Activated CD4-positive, alpha-beta T cell treated with anti-CD3 and anti-CD28 coated beads, Interleukin-2, amount 10 ng/mL, durations not matched to agents 24 days and 14 days (primary cell): ENCODE results near the gene UPP1. TPM values are rescaled to one million over a fixed set of nuclear protein-coding genes. Genes with fewer than 3 reads are reported as not detected.
"Not testable (repeated sequence)": the region's sequence is repeated elsewhere in the genome, so short reads cannot be mapped to it uniquely, and the experiment has no call there.

ENCODE experiments used
- DNase-seq: peaks from one replicate; pipeline ENCODE4 v3.0.0; 2022
- H3K27ac Mint-ChIP-seq: one replicate; pipeline ENCODE4 v1.8.0; 2022; ENCODE audit warnings: mild to moderate bottlenecking, mixed read lengths
- H3K27me3 Mint-ChIP-seq: one replicate; pipeline ENCODE4 v1.8.0; 2022; ENCODE audit warnings: mixed read lengths
- H3K36me3 Mint-ChIP-seq: one replicate; pipeline ENCODE4 v1.8.0; 2022; ENCODE audit warnings: low read depth, mild to moderate bottlenecking, mixed read lengths
- H3K4me1 Mint-ChIP-seq: one replicate; pipeline ENCODE4 v1.8.0; 2021; ENCODE audit warnings: mixed read lengths
- H3K4me3 Mint-ChIP-seq: one replicate; pipeline ENCODE4 v1.8.0; 2022; ENCODE audit warnings: mild to moderate bottlenecking, moderate library complexity, mixed read lengths
- H3K9me3 Mint-ChIP-seq: one replicate; pipeline ENCODE4 v1.8.0; 2021; ENCODE audit warnings: mixed read lengths
- intact Hi-C: fragments of 100-400 bp; cut with micrococcal nuclease; formaldehyde crosslinking; loops from one replicate; pipeline ENCODE4 v1.15.1; 2023
- total RNA-seq: library from RNA; stranded (reverse); gene quantifications from 2 replicates; pipeline ENCODE4 v1.2.3, GENCODE V29; 2022

Gene UPP1
- total RNA-seq, 1 donor from 2014 or later: 61.5 TPM

DNA sequence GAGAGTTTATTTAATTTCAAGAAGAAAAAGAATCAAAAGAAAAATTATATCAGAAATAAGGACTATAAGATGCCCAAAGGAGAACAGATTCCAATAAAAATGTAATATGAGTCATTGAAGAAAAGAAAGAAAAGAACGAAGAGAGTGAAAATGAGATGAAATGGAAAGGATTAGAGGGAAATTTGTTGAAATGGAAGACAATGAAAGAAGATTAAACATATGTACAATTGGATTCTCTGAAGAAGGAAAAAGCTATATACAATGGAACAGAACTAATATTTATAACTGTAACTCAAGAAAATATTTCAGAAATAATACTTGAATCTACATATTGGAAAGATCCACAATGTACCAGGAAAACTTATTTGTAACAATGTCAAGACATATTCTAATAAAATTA is 25.1 kb upstream of the UPP1 start:
- peaks cover 2% of the 10 kb centered on the region for H3K36me3 Mint-ChIP-seq
- no peak overlapping the region for H3K4me3 Mint-ChIP-seq
- no peaks in the 10 kb centered on the region for H3K4me1 Mint-ChIP-seq
- peaks cover 6% of the 10 kb centered on the region for H3K27me3 Mint-ChIP-seq
- H3K9me3 Mint-ChIP-seq: peaks cover 10% of the 10 kb centered on the region
- intact Hi-C loops: no loop called here
- no peak overlapping the region for H3K27ac Mint-ChIP-seq
- no peak for DNase-seq

DNA sequence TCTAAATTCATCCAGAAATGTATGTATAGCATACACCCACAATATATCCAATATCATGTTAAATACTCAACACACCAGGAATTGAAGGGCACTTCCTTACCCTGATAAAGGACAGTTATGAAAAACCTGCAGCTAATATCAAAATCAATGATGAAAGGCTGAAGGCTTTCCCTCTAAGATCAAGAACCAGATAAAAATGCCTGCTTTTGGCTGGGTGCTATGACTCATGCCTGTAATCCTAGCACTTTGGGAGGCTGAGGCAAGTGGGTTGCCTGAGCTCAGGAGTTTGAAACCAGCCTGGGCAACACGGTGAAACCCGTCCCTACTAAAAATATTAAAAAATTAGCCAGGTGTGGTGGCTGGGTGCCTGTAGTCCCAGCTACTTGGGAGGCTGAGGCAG is 21.6 kb upstream of the UPP1 start:
- no peak overlapping the region for H3K27ac Mint-ChIP-seq
- peaks cover 15% of the 10 kb centered on the region for H3K9me3 Mint-ChIP-seq
- peaks cover 6% of the 10 kb centered on the region for H3K27me3 Mint-ChIP-seq
- H3K4me3 Mint-ChIP-seq: no peak overlapping the region
- intact Hi-C loops: no loop called here
- peaks cover 2% of the 10 kb centered on the region for H3K36me3 Mint-ChIP-seq
- no peaks in the 10 kb centered on the region for H3K4me1 Mint-ChIP-seq
- no peak for DNase-seq

DNA sequence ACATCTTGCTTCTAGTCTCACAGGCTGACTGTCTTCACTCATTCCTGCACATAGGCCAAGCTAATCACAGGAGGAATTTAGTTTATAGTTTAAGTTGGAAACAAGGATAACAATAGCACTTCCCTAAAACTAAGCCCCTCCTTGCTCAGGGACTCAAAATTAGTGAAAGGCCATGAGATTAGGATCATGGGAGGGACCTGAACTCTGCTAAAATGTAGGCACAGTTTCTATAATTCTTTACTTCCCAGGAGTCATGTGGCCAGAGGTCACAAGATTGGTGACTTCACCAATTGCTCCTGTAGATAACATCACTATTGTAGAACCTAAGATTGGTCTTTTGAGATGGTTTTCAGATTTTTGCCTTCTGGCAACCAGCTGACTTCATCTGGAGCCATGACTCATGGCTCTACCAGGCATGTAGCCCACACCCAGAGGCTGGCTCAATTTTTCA is 14.8 kb upstream of the UPP1 start:
- H3K36me3 Mint-ChIP-seq: no peaks in the 10 kb centered on the region
- H3K9me3 Mint-ChIP-seq: peaks cover 5% of the 10 kb centered on the region
- DNase-seq: no peak
- peaks cover 9% of the 10 kb centered on the region for H3K4me1 Mint-ChIP-seq
- H3K27me3 Mint-ChIP-seq: no peaks in the 10 kb centered on the region
- intact Hi-C loops: no loop called here
- no peak overlapping the region for H3K4me3 Mint-ChIP-seq
- H3K27ac Mint-ChIP-seq: no peak overlapping the region

DNA sequence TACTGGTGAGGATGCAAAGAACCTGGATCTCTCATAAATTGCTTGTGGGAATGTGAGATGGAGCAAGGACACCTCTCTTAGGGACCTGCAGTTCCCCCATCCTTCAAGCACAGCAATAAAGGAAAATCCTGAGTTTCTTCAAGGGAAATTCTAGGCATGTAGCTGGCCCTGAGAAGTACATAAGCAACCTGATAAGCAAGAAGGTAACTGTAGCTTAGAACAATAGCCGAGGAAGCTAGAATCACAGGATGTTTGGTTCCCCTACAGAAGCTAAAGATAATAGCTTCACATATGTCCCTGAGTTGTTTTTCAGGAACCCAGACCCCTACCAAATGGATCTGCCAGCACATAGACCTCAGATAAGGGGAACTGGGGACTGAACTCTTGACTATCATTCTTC is 11.6 kb upstream of the UPP1 start:
- Mint-ChIP-seq H3K4me3 (no peak overlapping the region), H3K4me1 (peaks cover 9% of the 10 kb centered on the region), H3K9me3 (no peaks in the 10 kb centered on the region), H3K27ac (no peak overlapping the region), H3K27me3 (no peaks in the 10 kb centered on the region), H3K36me3 (no peaks in the 10 kb centered on the region)
- intact Hi-C loops: no loop called here
- no peak for DNase-seq

DNA sequence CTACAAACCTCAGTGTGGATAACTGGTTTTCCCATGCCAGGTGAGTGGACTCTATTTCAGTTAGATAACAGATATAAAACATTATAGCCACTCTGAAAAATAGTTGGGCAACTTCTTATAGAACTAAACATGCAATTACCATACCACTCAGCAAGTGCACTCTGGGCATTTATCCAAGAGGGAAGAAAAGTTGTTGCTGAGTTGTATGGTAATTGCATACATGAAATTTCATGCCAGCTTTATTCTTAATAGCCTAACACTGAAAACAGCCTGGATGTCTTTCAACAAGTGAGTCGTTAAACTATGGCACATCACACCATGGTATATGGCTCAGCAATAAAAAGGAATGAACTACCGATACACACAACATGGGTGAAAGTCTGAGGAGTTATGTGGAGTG is 10.6 kb upstream of the UPP1 start:
- Mint-ChIP-seq H3K4me1 (peaks cover 17% of the 10 kb centered on the region), H3K27me3 (no peaks in the 10 kb centered on the region), H3K36me3 (no peaks in the 10 kb centered on the region), H3K9me3 (no peaks in the 10 kb centered on the region), H3K27ac (no peak overlapping the region), H3K4me3 (no peak overlapping the region)
- no peak for DNase-seq
- intact Hi-C loops: no loop called here

DNA sequence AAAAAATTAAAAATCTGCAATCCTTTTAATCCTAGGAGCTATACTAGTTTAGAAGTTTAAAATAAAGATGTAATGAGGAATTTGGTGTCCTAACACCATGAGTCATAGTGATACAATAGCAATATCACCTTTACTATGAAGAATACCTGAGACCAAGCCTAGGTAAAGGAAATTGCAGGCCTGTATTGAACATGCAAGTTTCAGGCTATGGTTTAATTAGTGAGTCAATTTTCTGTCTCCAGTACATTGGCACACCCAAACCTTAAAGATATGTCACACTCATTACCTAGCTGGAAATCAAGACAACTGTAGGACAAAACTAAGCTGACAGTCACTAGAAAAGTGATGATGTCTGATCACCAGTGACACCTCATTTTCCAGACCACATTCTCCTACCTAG is 6.7 kb upstream of the UPP1 start:
- peaks cover 41% of the 10 kb centered on the region for H3K4me1 Mint-ChIP-seq
- H3K27me3 Mint-ChIP-seq, H3K27ac Mint-ChIP-seq, intact Hi-C loops, H3K4me3 Mint-ChIP-seq, H3K9me3 Mint-ChIP-seq, DNase-seq, H3K36me3 Mint-ChIP-seq: not testable (repeated sequence)

DNA sequence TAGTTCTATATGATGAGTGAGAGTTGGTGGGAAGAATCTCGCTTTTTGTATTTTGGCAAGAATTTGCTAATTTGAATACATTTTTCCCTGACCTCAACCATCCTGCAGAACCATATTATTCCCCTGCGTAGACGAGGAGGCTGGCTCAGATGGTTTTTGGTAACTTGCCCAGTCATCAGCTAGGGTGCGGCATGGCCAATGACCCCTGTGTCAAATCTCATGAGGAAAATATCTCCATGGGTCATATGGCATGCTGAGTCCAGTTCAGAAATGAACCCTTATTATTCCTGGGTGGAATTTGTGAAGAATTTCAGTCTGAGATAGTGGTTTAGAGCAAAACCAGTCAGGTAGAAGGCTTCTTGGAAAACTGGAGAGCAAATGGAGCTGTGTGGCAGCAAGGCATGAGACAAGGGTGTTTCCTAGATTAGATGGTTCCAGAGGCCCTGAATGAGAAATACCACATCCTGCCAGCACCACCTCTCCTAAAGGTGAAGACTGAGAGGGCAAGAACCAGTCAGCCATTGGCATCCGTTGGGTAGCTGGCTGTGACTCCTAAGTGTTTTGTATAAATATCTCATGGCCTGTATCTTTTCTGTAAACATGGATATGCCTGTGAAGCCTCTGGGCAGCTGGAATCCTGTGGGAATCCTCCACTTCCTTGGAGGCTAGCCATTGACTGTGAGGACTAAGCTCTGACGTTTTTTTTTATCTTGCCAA is 5.8 kb upstream of the UPP1 start:
- Mint-ChIP-seq H3K4me3 (peak overlapping the region; percentile 37), H3K27ac (peak overlapping the region; percentile 14), H3K36me3 (peaks cover 6% of the 10 kb centered on the region), H3K9me3 (no peaks in the 10 kb centered on the region), H3K4me1 (peaks cover 47% of the 10 kb centered on the region), H3K27me3 (no peaks in the 10 kb centered on the region)
- DNase-seq: peak; percentile 75
- intact Hi-C loops: no loop called here

DNA sequence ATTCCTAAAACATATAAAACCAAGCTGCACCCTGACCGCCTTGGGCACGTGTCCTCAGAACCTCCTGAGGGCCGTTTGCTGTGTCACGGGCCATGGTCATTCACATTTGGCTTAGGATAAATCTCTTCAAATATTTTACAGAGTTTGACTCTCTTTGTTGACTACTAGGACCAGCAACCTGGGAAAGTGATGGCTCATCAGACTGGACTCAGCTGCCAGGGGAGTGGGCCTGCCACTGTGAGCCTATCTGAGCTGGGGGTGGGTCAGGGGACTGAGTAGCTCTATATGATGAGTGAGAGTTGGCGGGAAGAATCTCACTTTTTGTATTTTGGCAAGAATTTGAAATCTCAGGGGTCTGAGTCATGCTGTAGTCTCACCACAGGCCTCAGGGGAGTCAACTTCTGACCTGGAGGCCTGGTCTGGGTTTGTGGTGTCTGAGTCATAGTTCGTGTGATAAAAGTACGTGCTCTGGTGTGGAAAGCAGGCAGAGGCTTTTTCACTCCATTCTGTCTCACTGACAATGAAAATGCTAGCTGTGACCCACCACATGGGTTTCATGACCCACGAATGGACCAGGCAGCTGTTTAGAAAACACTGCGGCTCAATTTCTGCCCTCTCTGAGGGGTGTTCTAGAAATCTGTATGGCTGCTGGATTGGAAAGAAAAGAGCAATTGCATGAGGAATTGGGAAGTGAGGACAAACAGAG is 4.2 kb upstream of the UPP1 start:
- Mint-ChIP-seq H3K4me1 (peaks cover 51% of the 10 kb centered on the region), H3K27ac (peak overlapping the region; percentile 91)

DNA sequence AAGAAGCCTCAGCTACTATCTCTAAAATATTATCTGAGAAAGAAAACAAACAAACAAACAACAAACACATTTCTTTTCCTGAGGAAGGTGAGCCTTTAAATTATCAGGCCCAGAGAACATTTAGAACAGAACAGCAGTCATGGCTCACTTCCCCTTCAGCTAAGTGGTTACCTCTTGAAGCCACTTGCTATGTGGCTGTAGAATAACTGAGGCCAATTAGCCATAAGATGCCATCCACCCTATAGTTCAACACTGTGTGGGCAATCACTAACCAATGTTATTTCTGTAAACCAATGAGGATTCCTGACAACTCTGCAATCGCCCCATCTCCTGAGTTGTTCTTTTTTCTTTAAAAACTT is 3.7 kb upstream of the UPP1 start:
- H3K4me1 Mint-ChIP-seq: peaks cover 54% of the 10 kb centered on the region
- intact Hi-C loops: loop anchor here (1.0 to 5.0 kb wide), 8 partner anchors 11 to 603 kb away; partner anchors contain the start of gene C7orf57
- peaks cover 12% of the 10 kb centered on the region for H3K36me3 Mint-ChIP-seq
- peak overlapping the region; percentile 65 for H3K4me3 Mint-ChIP-seq
- DNase-seq: peak; percentile 63
- H3K27ac Mint-ChIP-seq: peak overlapping the region; percentile 91
- H3K27me3 Mint-ChIP-seq: no peaks in the 10 kb centered on the region
- no peaks in the 10 kb centered on the region for H3K9me3 Mint-ChIP-seq

More for the DNA sequence above, 4.2 kb upstream of the UPP1 start:
- H3K27me3 Mint-ChIP-seq: no peaks in the 10 kb centered on the region
- H3K9me3 Mint-ChIP-seq: no peaks in the 10 kb centered on the region
- DNase-seq: peak; percentile 90
- peak overlapping the region; percentile 65 for H3K4me3 Mint-ChIP-seq
- peaks cover 7% of the 10 kb centered on the region for H3K36me3 Mint-ChIP-seq
- intact Hi-C loops: loop anchor here (1.0 to 5.0 kb wide), 8 partner anchors 11 to 603 kb away; partner anchors contain the start of gene C7orf57

DNA sequence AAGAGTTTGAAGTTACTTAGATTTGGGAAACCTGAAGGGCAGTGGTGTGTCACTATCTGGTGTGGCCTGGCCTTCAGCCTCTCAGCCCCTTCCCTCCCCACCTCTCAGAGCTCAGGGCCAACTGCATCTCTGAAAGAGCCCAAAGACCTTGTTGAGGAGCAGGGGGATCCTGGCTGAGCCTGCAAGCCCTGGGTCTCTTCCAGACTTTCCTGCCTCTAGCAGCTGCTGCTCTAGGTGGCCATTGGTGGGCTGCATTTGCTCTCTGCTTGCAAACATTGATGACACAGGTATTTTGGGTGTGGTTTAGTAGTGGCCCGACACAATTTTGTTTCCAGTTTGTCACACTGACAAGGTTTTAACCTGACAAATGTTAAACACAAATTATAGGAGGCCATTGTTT is 3.1 kb upstream of the UPP1 start:
- Mint-ChIP-seq H3K9me3 (no peaks in the 10 kb centered on the region), H3K4me3 (peak overlapping the region; percentile 42), H3K27me3 (no peaks in the 10 kb centered on the region), H3K36me3 (peaks cover 18% of the 10 kb centered on the region), H3K4me1 (peaks cover 58% of the 10 kb centered on the region), H3K27ac (peak overlapping the region; percentile 91)
- intact Hi-C loops: loop anchor here (1.0 to 5.0 kb wide), 8 partner anchors 10 to 604 kb away; partner anchors contain the start of gene C7orf57
- peak; percentile 60 for DNase-seq

DNA sequence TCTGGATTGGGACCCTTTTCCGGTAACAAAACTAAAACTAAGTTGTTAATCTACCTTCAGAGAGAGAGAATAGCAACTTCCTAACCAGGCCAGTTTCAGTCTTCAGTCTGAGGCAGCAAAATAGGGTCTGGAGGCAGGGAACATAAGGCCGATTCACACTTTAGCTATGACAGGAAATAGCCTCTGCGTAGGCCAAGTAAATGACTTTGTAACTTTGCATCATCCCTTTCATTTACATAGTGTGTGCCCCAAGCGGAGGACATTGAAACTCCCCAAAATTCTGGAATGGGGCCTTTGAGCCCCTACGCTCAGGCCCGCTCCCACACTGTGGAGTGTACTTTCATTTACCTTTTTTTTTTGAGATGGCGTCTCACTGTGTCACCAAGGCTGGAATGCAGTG is 1.7 kb upstream of the UPP1 start:
- Mint-ChIP-seq H3K9me3 (no peaks in the 10 kb centered on the region), H3K4me1 (peaks cover 72% of the 10 kb centered on the region), H3K36me3 (peaks cover 31% of the 10 kb centered on the region), H3K27me3 (no peaks in the 10 kb centered on the region), H3K4me3 (peak overlapping the region; percentile 79), H3K27ac (peak overlapping the region; percentile 96)
- peak; percentile 74 for DNase-seq
- intact Hi-C loops: loop anchor here (5.0 kb wide), 1 partner anchor 605 kb away; no protein-coding TSS in a partner anchor

DNA sequence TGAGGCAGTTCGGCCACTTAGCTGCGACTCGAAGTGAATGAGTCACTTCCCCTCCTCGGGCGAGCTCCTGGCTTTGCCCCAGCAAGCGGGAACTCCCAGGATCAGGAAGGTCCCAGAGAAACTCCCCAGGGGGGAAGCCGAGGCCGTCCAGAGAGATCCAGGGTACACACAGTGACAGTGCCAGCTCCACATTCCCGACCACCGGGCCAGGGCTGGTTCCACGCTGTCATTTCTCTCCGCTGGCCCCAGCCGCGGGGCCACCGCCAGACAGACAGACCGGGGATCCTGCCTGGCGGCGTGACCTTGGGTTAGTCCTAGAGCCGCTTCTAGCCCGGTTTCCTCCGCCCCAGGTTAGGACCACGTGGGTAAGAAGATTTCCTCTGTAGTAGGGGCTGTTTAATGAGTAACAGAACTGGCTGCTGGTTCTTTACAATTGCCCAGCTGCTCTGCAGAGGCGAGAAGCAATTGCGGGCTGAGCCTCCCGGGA is 463 bp upstream of the UPP1 start:
- Mint-ChIP-seq H3K27ac (peak overlapping the region; percentile 96), H3K27me3 (no peaks in the 10 kb centered on the region), H3K36me3 (peaks cover 41% of the 10 kb centered on the region), H3K9me3 (no peaks in the 10 kb centered on the region), H3K4me3 (peak overlapping the region; percentile 91), H3K4me1 (peaks cover 71% of the 10 kb centered on the region)
- no peak for DNase-seq
- intact Hi-C loops: loop anchor here (1.0 to 5.0 kb wide), 4 partner anchors 9 to 606 kb away; partner anchors contain the start of gene HUS1

DNA sequence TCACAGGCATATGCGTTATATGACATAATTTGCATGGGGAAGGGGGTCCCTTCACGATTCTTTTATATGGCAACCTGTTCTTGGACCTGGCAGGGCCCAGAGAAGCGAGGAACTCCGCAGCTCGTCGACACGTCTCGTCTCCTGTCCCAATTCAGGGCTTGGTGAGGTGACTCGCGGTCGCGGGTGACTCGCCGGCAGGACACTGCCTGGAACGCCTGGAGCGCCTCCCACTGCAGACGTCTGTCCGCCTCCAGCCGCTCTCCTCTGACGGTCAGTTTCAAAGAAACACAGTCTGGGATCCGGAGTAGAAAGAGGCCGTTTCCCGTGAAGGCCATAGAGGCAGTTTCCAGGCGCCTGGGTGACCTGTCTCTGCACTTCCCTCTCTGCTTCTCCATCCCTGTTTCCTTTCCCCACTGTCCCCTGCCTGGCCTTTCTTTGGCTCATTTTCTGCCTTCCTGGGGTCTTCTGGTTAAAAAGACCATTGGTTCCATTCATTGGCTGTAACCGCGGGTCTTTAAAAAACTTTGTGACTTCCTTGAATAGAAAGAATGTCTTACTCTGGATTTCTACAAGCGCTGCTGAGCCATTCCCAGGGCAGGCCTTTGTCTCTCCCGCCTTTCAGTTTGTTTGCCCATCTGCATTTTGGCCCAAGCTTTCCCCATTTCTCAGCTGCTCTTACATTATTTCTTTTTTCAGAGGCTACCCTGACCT is 1.2 kb downstream of the UPP1 start:
- peak; percentile 63 for DNase-seq
- Mint-ChIP-seq H3K4me3 (peak overlapping the region; percentile 91), H3K9me3 (no peaks in the 10 kb centered on the region), H3K27ac (peak overlapping the region; percentile 96), H3K36me3 (peaks cover 56% of the 10 kb centered on the region), H3K27me3 (no peaks in the 10 kb centered on the region), H3K4me1 (peaks cover 75% of the 10 kb centered on the region)
- intact Hi-C loops: no loop called here
